GM10248 (cell line): ENCODE measurements around the gene EMC9.
"Not testable (repeated sequence)": the region's sequence is repeated elsewhere in the genome, so short reads cannot be mapped to it uniquely, and the experiment has no call there.

Experiments used
- CTCF ChIA-PET: fragments of 300-600 bp; sonication (Branson Sonifier 250); formaldehyde crosslinking; extraction: SDS; loops from one replicate; lab custom pipeline; 2021; ENCODE audit warnings: antibody characterized with exemption; lab: Yijun Ruan, JAX
- POLR2A ChIA-PET: fragments of 350-650 bp; sonication (Branson Sonifier 250); formaldehyde crosslinking; extraction: SDS; loops from one replicate; lab custom pipeline; 2020; ENCODE audit warnings: antibody characterized with exemption; lab: Yijun Ruan, JAX
- DNase-seq: peaks from one replicate; pipeline ENCODE4 v3.0.0; 2012; ENCODE audit errors: extremely low spot score
- CTCF ChIP-seq: IDR thresholded peaks from 2 replicates; pipeline ENCODE4 v1.5.1; 2012; ENCODE audit warnings: mild to moderate bottlenecking, low read depth; ENCODE audit errors: extremely low read depth, missing control alignments, control extremely low read depth

Gene EMC9

GRCh38 chr14:24106672-24107271 lies 34.6 kb downstream of the EMC9 start:
- ChIA-PET POLR2A (no interaction called here), CTCF (interaction anchor here (1.5 to 13.5 kb wide), 8 partner anchors 11 to 518 kb away, joined by 3 to 246 read pairs (median 32); partner anchors contain the start of genes CIDEB and PCK2)
- TF ChIP-seq CTCF = no peak
- DNase-seq = no peak

GRCh38 chr14:24105609-24106239 lies 35.7 kb downstream of the EMC9 start:
- CTCF ChIA-PET = interaction anchor here (2.0 to 13.5 kb wide), 4 partner anchors 11 to 202 kb away, joined by 5 to 246 read pairs (median 63); partner anchors contain the start of genes CIDEB and PCK2
- POLR2A ChIA-PET, DNase-seq: not testable (repeated sequence)

GRCh38 chr14:24103451-24103850 lies 37.9 kb downstream of the EMC9 start:
- TF ChIP-seq CTCF = no peak
- POLR2A ChIA-PET = interaction anchor here (1.6 to 2.4 kb wide), 2 partner anchors 8 to 11 kb away, joined by 3 to 11 read pairs; partner anchors contain the start of genes DCAF11 and NRL
- DNase-seq = no peak
- CTCF ChIA-PET = interaction anchor here (1.4 to 13.5 kb wide), 2 partner anchors 9 to 14 kb away, joined by 3 to 246 read pairs; partner anchors contain the start of gene PCK2

GRCh38 chr14:24102357-24103048 lies 38.9 kb downstream of the EMC9 start:
- no peak for DNase-seq
- ChIA-PET POLR2A (interaction anchor here (1.6 to 2.4 kb wide), 2 partner anchors 7 to 11 kb away, joined by 3 to 11 read pairs; partner anchors contain the start of genes DCAF11 and NRL), CTCF (interaction anchor here (1.0 to 13.5 kb wide), 4 partner anchors 8 to 88 kb away, joined by 3 to 246 read pairs (median 4); partner anchors contain the start of genes DCAF11, NRL and PCK2)
- no peak for TF ChIP-seq CTCF

- CTCF ChIA-PET = interaction anchor here (13.5 to 13.9 kb wide), 2 partner anchors 4 to 7 kb away, joined by 246 read pairs; partner anchors contain the start of gene PCK2
Measured at GRCh38 chr14:24100982-24101494, 40.4 kb downstream of the EMC9 start.

More at GRCh38 chr14:24100982-24101494, 40.4 kb downstream of the EMC9 start:
- no peak for TF ChIP-seq CTCF
- POLR2A ChIA-PET = no interaction called here
- DNase-seq = no peak
